Trophoblast cell (in vitro differentiated cells and primary cell): ENCODE data around the gene SPDYE4.
A peak's percentile ranks its signal among the peaks of the same experiment; 100 is the strongest.

Source experiments
- DNase-seq, 2 donors: peaks; one replicate each; pipeline ENCODE4 v3.0.0-alpha.2; 2016
- H2AFZ ChIP-seq: 2 replicates; pipeline ENCODE4 v1.6.1; 2013; ENCODE audit warnings: low read length, moderate library complexity, mild to moderate bottlenecking; ENCODE audit not compliant: insufficient read depth, poor library complexity
- H2AK5ac ChIP-seq: 2 replicates; pipeline ENCODE4 v1.6.1; 2013; ENCODE audit warnings: mild to moderate bottlenecking, low read length
- H2BK120ac ChIP-seq: 2 replicates; pipeline ENCODE4 v1.6.1; 2013; ENCODE audit warnings: low read length, mild to moderate bottlenecking, moderate library complexity; ENCODE audit not compliant: insufficient read depth, poor library complexity
- H2BK12ac ChIP-seq: 2 replicates; pipeline ENCODE4 v1.6.1; 2013; ENCODE audit warnings: mild to moderate bottlenecking, low read length, moderate library complexity
- H2BK5ac ChIP-seq: 2 replicates; pipeline ENCODE4 v1.6.1; 2013; ENCODE audit warnings: low read length, low read depth, moderate library complexity, mild to moderate bottlenecking; ENCODE audit not compliant: poor library complexity
- H3K14ac ChIP-seq: 2 replicates; pipeline ENCODE4 v1.6.1; 2013; ENCODE audit warnings: mild to moderate bottlenecking, low read length
- H3K18ac ChIP-seq: 2 replicates; pipeline ENCODE4 v1.6.1; 2013; ENCODE audit warnings: mild to moderate bottlenecking, low read length
- H3K23ac ChIP-seq: 2 replicates; pipeline ENCODE4 v1.6.1; 2013; ENCODE audit warnings: low read length
- H3K27ac ChIP-seq: 2 replicates; pipeline ENCODE4 v1.5.1; 2013; ENCODE audit warnings: low read depth, mild to moderate bottlenecking, inconsistent platforms, low read length, moderate library complexity
- H3K27me3 ChIP-seq: 2 replicates; pipeline ENCODE4 v1.6.1; 2013; ENCODE audit warnings: inconsistent platforms, mild to moderate bottlenecking, low read length, moderate library complexity; ENCODE audit not compliant: insufficient read depth
- H3K36me3 ChIP-seq, 2 experiments: 1 replicate in 1 of 2; 2 replicates in 1 of 2; pipeline ENCODE4 v1.6.1; 2013; ENCODE audit warnings: low read length in 2 of 2, mild to moderate bottlenecking in 2 of 2, moderate library complexity in 1 of 2; ENCODE audit not compliant: insufficient read depth in 2 of 2, control insufficient read depth in 1 of 2
- H3K4ac ChIP-seq: 2 replicates; pipeline ENCODE4 v1.6.1; 2013; ENCODE audit warnings: low read depth, mild to moderate bottlenecking, low read length, moderate library complexity
- H3K4me1 ChIP-seq, 2 experiments: 1 replicate in 1 of 2; 2 replicates in 1 of 2; pipeline ENCODE4 v1.6.1; 2013; ENCODE audit warnings: low read length in 2 of 2, mild to moderate bottlenecking in 2 of 2, moderate library complexity in 1 of 2; ENCODE audit not compliant: insufficient read depth in 2 of 2, control insufficient read depth in 1 of 2
- H3K4me2 ChIP-seq: 2 replicates; pipeline ENCODE4 v1.6.1; 2013; ENCODE audit warnings: inconsistent platforms, mild to moderate bottlenecking, low read length, moderate library complexity
- H3K4me3 ChIP-seq: 2 replicates; pipeline ENCODE4 v1.5.1; 2013; ENCODE audit warnings: mild to moderate bottlenecking, low read depth, low read length, inconsistent platforms
- H3K79me1 ChIP-seq: one replicate; pipeline ENCODE4 v1.6.1; 2013; ENCODE audit warnings: low read length
- H3K79me2 ChIP-seq: 2 replicates; pipeline ENCODE4 v1.6.1; 2013; ENCODE audit warnings: low read length, mild to moderate bottlenecking; ENCODE audit not compliant: control insufficient read depth, insufficient read depth, poor library complexity
- H3K9ac ChIP-seq: 2 replicates; pipeline ENCODE4 v1.6.1; 2013; ENCODE audit warnings: mild to moderate bottlenecking, low read length
- H3K9me3 ChIP-seq: 2 replicates; pipeline ENCODE4 v1.6.1; 2013; ENCODE audit warnings: low read depth, mild to moderate bottlenecking, control low read depth, inconsistent platforms, low read length; ENCODE audit not compliant: insufficient read depth
- H4K12ac ChIP-seq: 2 replicates; pipeline ENCODE4 v1.6.1; 2013; ENCODE audit warnings: low read depth, mild to moderate bottlenecking, low read length, moderate library complexity
- H4K8ac ChIP-seq: 2 replicates; pipeline ENCODE4 v1.6.1; 2013; ENCODE audit warnings: low read depth, mild to moderate bottlenecking, low read length, moderate library complexity
- H4K91ac ChIP-seq: one replicate; pipeline ENCODE4 v1.6.1; 2013; ENCODE audit warnings: low read depth, mild to moderate bottlenecking, low read length, moderate library complexity
- WGBS: extraction: QIAGEN DNeasy Blood & Tissue Kit; methylation state at CpG from one replicate; pipeline ENCODE4 v1.1.7; 2013; ENCODE audit warnings: missing lambda C conversion rate; ENCODE audit not compliant: insufficient read length, insufficient coverage; ENCODE audit errors: extremely low coverage; 5-methylcytosine and 5-hydroxymethylcytosine counted together

SPDYE4 gene

GRCh38 chr17:8746501-8747236 is 11.7 kb downstream of the SPDYE4 start:
- H3K79me1 ChIP-seq = peaks cover 6% of the 10 kb centered on the region
- no peaks in the 10 kb centered on the region for H3K4me1 ChIP-seq
- no peak overlapping the region for H2AFZ ChIP-seq
- no CpG with 5 or more reads among the region's 9 CpGs for WGBS
- H3K36me3 ChIP-seq = no peaks in the 10 kb centered on the region
- no peak overlapping the region for H2BK5ac ChIP-seq
- no peak overlapping the region for H2AK5ac ChIP-seq
- no peak overlapping the region for H3K27ac ChIP-seq
- H4K12ac ChIP-seq = no peak overlapping the region
- H3K79me2 ChIP-seq = no peaks in the 10 kb centered on the region
- H3K18ac ChIP-seq = no peak overlapping the region
- H3K14ac ChIP-seq = no peak overlapping the region
- no peak overlapping the region for H3K4me3 ChIP-seq
- no peaks in the 10 kb centered on the region for H3K27me3 ChIP-seq
- peaks cover 2% of the 10 kb centered on the region for H3K9me3 ChIP-seq
- no peak overlapping the region for H4K91ac ChIP-seq
- no peak overlapping the region for H3K9ac ChIP-seq
- DNase-seq = peak; percentile 42 to 74
- H2BK120ac ChIP-seq = no peak overlapping the region
- H4K8ac ChIP-seq = no peak overlapping the region
- H3K4ac ChIP-seq = no peak overlapping the region
- H3K4me2 ChIP-seq = peak overlapping the region; percentile 81
- H3K23ac ChIP-seq = no peak overlapping the region
- no peak overlapping the region for H2BK12ac ChIP-seq

GRCh38 chr17:8745586-8746500 is 12.5 kb downstream of the SPDYE4 start:
- H4K12ac ChIP-seq = peak overlapping the region; percentile 38
- no peaks in the 10 kb centered on the region for H3K36me3 ChIP-seq
- no peaks in the 10 kb centered on the region for H3K27me3 ChIP-seq
- no CpG with 5 or more reads among the region's 70 CpGs for WGBS
- H2BK120ac ChIP-seq = peak overlapping the region; percentile 72
- H3K4me3 ChIP-seq = peak overlapping the region; percentile 69
- peak overlapping the region; percentile 20 for H3K27ac ChIP-seq
- H3K23ac ChIP-seq = no peak overlapping the region
- H3K9me3 ChIP-seq = peaks cover 2% of the 10 kb centered on the region
- no peak overlapping the region for H3K18ac ChIP-seq
- peak overlapping the region; percentile 67 for H2AFZ ChIP-seq
- H3K79me2 ChIP-seq = no peaks in the 10 kb centered on the region
- peak overlapping the region; percentile 12 for H3K9ac ChIP-seq
- H4K8ac ChIP-seq = peak overlapping the region; percentile 34
- peak; percentile 56 to 65 for DNase-seq
- H3K14ac ChIP-seq = peak overlapping the region; percentile 48
- no peaks in the 10 kb centered on the region for H3K4me1 ChIP-seq
- H3K79me1 ChIP-seq = peaks cover 13% of the 10 kb centered on the region
- peak overlapping the region; percentile 81 for H3K4me2 ChIP-seq
- H3K4ac ChIP-seq = peak overlapping the region; percentile 30
- H2BK5ac ChIP-seq = peak overlapping the region; percentile 39
- H2BK12ac ChIP-seq = peak overlapping the region; percentile 42
- H2AK5ac ChIP-seq = no peak overlapping the region
- H4K91ac ChIP-seq = peak overlapping the region; percentile 67

GRCh38 chr17:8744086-8744785 is 14.1 kb downstream of the SPDYE4 start:
- no peak overlapping the region for H3K14ac ChIP-seq
- peaks cover 22% of the 10 kb centered on the region for H3K79me1 ChIP-seq
- H2BK120ac ChIP-seq = no peak overlapping the region
- H3K4me2 ChIP-seq = no peak overlapping the region
- H2BK5ac ChIP-seq = no peak overlapping the region
- peaks cover 4% of the 10 kb centered on the region in 2 experiments for H3K4me1 ChIP-seq
- H3K4me3 ChIP-seq = no peak overlapping the region
- no peak overlapping the region for H2AFZ ChIP-seq
- H3K27me3 ChIP-seq = no peaks in the 10 kb centered on the region
- no CpG with 5 or more reads among the region's 15 CpGs for WGBS
- H3K23ac ChIP-seq = no peak overlapping the region
- no peak overlapping the region for H4K91ac ChIP-seq
- no peak overlapping the region for H2AK5ac ChIP-seq
- H3K18ac ChIP-seq = no peak overlapping the region
- H3K9me3 ChIP-seq = peaks cover 2% of the 10 kb centered on the region
- no peak overlapping the region for H4K12ac ChIP-seq
- no peak overlapping the region for H3K4ac ChIP-seq
- no peak overlapping the region for H4K8ac ChIP-seq
- no peaks in the 10 kb centered on the region for H3K79me2 ChIP-seq
- H3K36me3 ChIP-seq = no peaks in the 10 kb centered on the region
- no peak for DNase-seq
- H3K27ac ChIP-seq = no peak overlapping the region
- no peak overlapping the region for H3K9ac ChIP-seq
- H2BK12ac ChIP-seq = no peak overlapping the region

- Histone ChIP-seq H3K79me2 (no peaks in the 10 kb centered on the region), H3K4me3 (no peak overlapping the region), H3K18ac (no peak overlapping the region), H3K36me3 (no peaks in the 10 kb centered on the region), H2BK5ac (no peak overlapping the region), H3K14ac (no peak overlapping the region), H2AFZ (no peak overlapping the region), H3K79me1 (peaks cover 22% of the 10 kb centered on the region), H3K4me1 (peaks cover 4% of the 10 kb centered on the region in 2 experiments), H3K27ac (no peak overlapping the region), H3K9ac (no peak overlapping the region), H4K8ac (no peak overlapping the region), H2AK5ac (no peak overlapping the region), H3K27me3 (no peaks in the 10 kb centered on the region), H2BK120ac (no peak overlapping the region), H3K23ac (no peak overlapping the region), H2BK12ac (peak overlapping the region; percentile 27), H4K91ac (no peak overlapping the region), H3K9me3 (no peaks in the 10 kb centered on the region), H3K4ac (no peak overlapping the region), H3K4me2 (no peak overlapping the region), H4K12ac (no peak overlapping the region)
- no CpG with 5 or more reads among the region's 8 CpGs for WGBS
- no peak for DNase-seq
Measured at GRCh38 chr17:8742819-8743218, 15.5 kb downstream of the SPDYE4 start.
